SK-N-SH (cell line): ENCODE results near the gene CREB5. TPM values are rescaled to one million over a fixed set of nuclear protein-coding genes. Genes with fewer than 3 reads are reported as not detected.

Source experiments
- CTCF ChIA-PET: fragments of 300-600, 350-600 bp; formaldehyde crosslinking; extraction: SDS; loops from one replicate; lab custom pipeline; 2021; lab: Yijun Ruan, JAX
- POLR2A ChIA-PET: fragments of 350-600 bp; sonication (Branson Sonifier 250); formaldehyde crosslinking; extraction: SDS; loops from one replicate; lab custom pipeline; 2020; ENCODE audit warnings: antibody characterized with exemption, inconsistent platforms; lab: Yijun Ruan, JAX
- DNase-seq: peaks from one replicate; pipeline ENCODE4 v3.0.0; 2012
- H2AFZ ChIP-seq: fragments of 200-600 bp; sonication (generic); 2 replicates; pipeline ENCODE4 v1.8.1; 2016; ENCODE audit warnings: antibody characterized with exemption, mild to moderate bottlenecking, low read depth
- H3F3A ChIP-seq: fragments of 200-600 bp; sonication (generic); replicated peaks from 2 replicates; pipeline ENCODE3; 2016; ENCODE audit warnings: antibody characterized with exemption, mild to moderate bottlenecking; ENCODE audit not compliant: insufficient read depth
- H3K27ac ChIP-seq, 2 experiments: fragments of 200-500 bp in 1 of 2; fragments of 200-600 bp in 1 of 2; sonication (Bioruptor generic) in 1 of 2; sonication (generic), shearing (Covaris generic) in 1 of 2; 2 replicates each; pipeline versions ENCODE4 v1.5.1 to v1.6.1; 2014 to 2016; ENCODE audit warnings: low read depth in 2 of 2, inconsistent platforms in 1 of 2, low read length in 1 of 2, mild to moderate bottlenecking in 1 of 2, mixed read lengths in 1 of 2
- H3K27me3 ChIP-seq: fragments of 200-600 bp; sonication (generic), shearing (Covaris generic); 2 replicates; pipeline ENCODE4 v1.6.1; 2016; ENCODE audit warnings: mixed run types; ENCODE audit not compliant: insufficient read depth
- H3K36me3 ChIP-seq, 2 experiments: fragments of 200-500 bp in 1 of 2; fragments of 200-600 bp in 1 of 2; sonication (Bioruptor generic) in 1 of 2; sonication (generic) in 1 of 2; replicated peaks in 1 of 2; 2 replicates each; pipeline versions ENCODE3 to v1.5.1; 2014 to 2016; ENCODE audit warnings: low read length in 1 of 2, mild to moderate bottlenecking in 1 of 2; ENCODE audit not compliant: insufficient read depth in 2 of 2, control insufficient read depth in 1 of 2
- H3K4me1 ChIP-seq, 2 experiments: fragments of 200-500 bp in 1 of 2; fragments of 200-600 bp in 1 of 2; sonication (Bioruptor generic) in 1 of 2; sonication (generic), shearing (Covaris generic) in 1 of 2; 2 replicates each; pipeline versions ENCODE4 v1.5.1 to v1.6.1; 2014 to 2016; ENCODE audit warnings: low read depth in 1 of 2, low read length in 1 of 2, mixed run types in 1 of 2; ENCODE audit not compliant: insufficient read depth in 2 of 2, control insufficient read depth in 1 of 2
- H3K4me2 ChIP-seq: fragments of 200-600 bp; sonication (generic), shearing (Covaris generic); 2 replicates; pipeline ENCODE4 v1.6.1; 2017; ENCODE audit warnings: mixed run types
- H3K4me3 ChIP-seq, 2 experiments: fragments of 200-500 bp in 1 of 2; fragments of 200-600 bp in 1 of 2; sonication (Bioruptor generic) in 1 of 2; sonication (generic), shearing (Covaris generic) in 1 of 2; 2 replicates each; pipeline versions ENCODE4 v1.5.1 to v1.8.1; 2014 to 2016; ENCODE audit warnings: low read depth in 2 of 2, inconsistent platforms in 1 of 2, low read length in 1 of 2, mild to moderate bottlenecking in 1 of 2, mixed read lengths in 1 of 2, moderate library complexity in 1 of 2
- H3K79me2 ChIP-seq: fragments of 200-600 bp; sonication (generic); 2 replicates; pipeline ENCODE4 v1.8.1; 2017; ENCODE audit warnings: mild to moderate bottlenecking; ENCODE audit not compliant: insufficient read depth
- H3K9ac ChIP-seq: fragments of 200-600 bp; sonication (generic); 2 replicates; pipeline ENCODE4 v1.6.1; 2017; ENCODE audit warnings: mixed run types
- H3K9me2 ChIP-seq: fragments of 200-600 bp; sonication (generic); 2 replicates; pipeline ENCODE4 v1.6.1; 2017; ENCODE audit warnings: mixed run types
- H3K9me3 ChIP-seq: fragments of 200-600 bp; sonication (generic); 2 replicates; pipeline ENCODE4 v1.6.1; 2017; ENCODE audit warnings: mixed run types, mild to moderate bottlenecking, moderate library complexity
- H4K20me1 ChIP-seq: fragments of 200-600 bp; sonication (generic); 2 replicates; pipeline ENCODE4 v1.6.1; 2017; ENCODE audit warnings: mild to moderate bottlenecking, mixed run types; ENCODE audit not compliant: insufficient read depth
- CHD2 ChIP-seq: fragments of 150-350 bp; IDR thresholded peaks from 2 replicates; pipeline ENCODE4 v1.6.1; 2018; ENCODE audit warnings: low read length; ENCODE audit not compliant: partially characterized antibody
- EP300 ChIP-seq, 2 experiments: IDR thresholded peaks; 2 replicates each; pipeline versions ENCODE4 v1.4.0 to v1.6.1; 2012; ENCODE audit warnings: borderline replicate concordance in 1 of 2, low read depth in 1 of 2, low read length in 1 of 2
- FOXM1 ChIP-seq: IDR thresholded peaks from 2 replicates; pipeline ENCODE4 v1.4.0; 2012; ENCODE audit warnings: low read depth, mild to moderate bottlenecking
- GATA2 ChIP-seq: sonication (generic); formaldehyde crosslinking; IDR thresholded peaks from 2 replicates; pipeline ENCODE4 v1.5.0; 2020; ENCODE audit warnings: mild to moderate bottlenecking, missing genetic modification reagents
- JUND ChIP-seq: IDR thresholded peaks from 2 replicates; pipeline ENCODE4 v1.4.0; 2012
- MXI1 ChIP-seq: IDR thresholded peaks from 2 replicates; pipeline ENCODE4 v1.6.1; 2012; ENCODE audit warnings: mild to moderate bottlenecking, low read depth, low read length, improper control_type of control experiment
- RCOR1 ChIP-seq: fragments of 150-350 bp; IDR thresholded peaks from 2 replicates; pipeline ENCODE4 v1.6.1; 2017; ENCODE audit warnings: antibody characterized with exemption, low read length
- REST ChIP-seq: IDR thresholded peaks from 2 replicates; pipeline ENCODE4 v1.6.1; 2012; ENCODE audit warnings: mild to moderate bottlenecking, low read depth, low read length, moderate library complexity
- TEAD4 ChIP-seq: IDR thresholded peaks from 2 replicates; pipeline ENCODE4 v1.4.0; 2012; ENCODE audit warnings: mild to moderate bottlenecking, borderline replicate concordance; ENCODE audit not compliant: insufficient read depth
- USF2 ChIP-seq: fragments of 150-350 bp; IDR thresholded peaks from 2 replicates; pipeline ENCODE4 v1.6.1; 2017; ENCODE audit warnings: antibody characterized with exemption, low read length, low read depth, borderline replicate concordance
- YY1 ChIP-seq: IDR thresholded peaks from 2 replicates; pipeline ENCODE4 v1.4.0; 2012; ENCODE audit warnings: low read depth, mild to moderate bottlenecking
- WGBS: methylation state at CpG from one replicate; pipeline ENCODE4 v1.1.6; 2017; ENCODE audit warnings: low lambda C conversion rate; 5-methylcytosine and 5-hydroxymethylcytosine counted together
- polyA plus RNA-seq, 3 experiments: library from polyadenylated mRNA; depleted of rRNA; stranded (reverse); fragments of >200 nt; gene quantifications; 2 replicates each; pipeline ENCODE4 v1.2.3, GENCODE V29; 2012

Gene CREB5
- polyA plus RNA-seq, 1 of the 3 experiments (the other 2 are of a cell fraction), result 19.3 TPM

- TF ChIP-seq MXI1, result peak; percentile 59; the same call in 1 of the 2 replicates
- TF ChIP-seq EP300 (IDR thresholded peaks at IDR 0.05; ENCODE audit: borderline replicate concordance in 1 of 2, low read depth in 1 of 2, low read length in 1 of 2), result no peak
- TF ChIP-seq RCOR1, result peak; percentile 36; the same call in 1 of the 2 replicates
- TF ChIP-seq JUND, result no peak
- 0 out of 2 replicates have a peak, but pooled peaks have one; percentile 6 for TF ChIP-seq GATA2 (CRISPR knock-in tag)
- peak; percentile 20 for TF ChIP-seq CHD2
- peak; percentile 47 for DNase-seq
- Histone ChIP-seq H3K36me3 (no peaks in the 10 kb centered on the region), H3K9me2 (no peaks in the 10 kb centered on the region), H3F3A (no peaks in the 10 kb centered on the region), H2AFZ (no peak overlapping the region), H3K9me3 (no peaks in the 10 kb centered on the region), H3K4me3 (no peak overlapping the region), H3K27ac (peak overlapping the region in 1 of 2 experiments; percentile 30; a peak in 1 of 4 replicates), H3K27me3 (no peaks in the 10 kb centered on the region), H3K4me2 (no peak overlapping the region), H3K9ac (no peak overlapping the region), H4K20me1 (no peaks in the 10 kb centered on the region), H3K79me2 (no peaks in the 10 kb centered on the region), H3K4me1 (peaks cover 0 to 6% of the 10 kb centered on the region in 2 experiments; a peak in 1 of 4 replicates)
- POLR2A ChIA-PET, result no interaction called here
- CTCF ChIA-PET, result no interaction called here
- WGBS, result 87% methylated on average over 2 of the region's 2 CpGs
These were observed 306.2 kb downstream of the CREB5 start for GRCh38 chr7:28718545-28718944.

GRCh38 chr7:28722684-28723083, 310.4 kb downstream of the CREB5 start:
- Histone ChIP-seq H2AFZ (no peak overlapping the region), H3K27me3 (no peaks in the 10 kb centered on the region), H3K27ac (no peak overlapping the region), H4K20me1 (no peaks in the 10 kb centered on the region), H3K4me1 (peaks cover 0 to 11% of the 10 kb centered on the region in 2 experiments; a peak in 2 of 4 replicates), H3K9me3 (no peaks in the 10 kb centered on the region), H3K9ac (no peak overlapping the region), H3F3A (no peaks in the 10 kb centered on the region), H3K4me2 (no peak overlapping the region), H3K9me2 (no peaks in the 10 kb centered on the region), H3K36me3 (peaks cover 4 to 6% of the 10 kb centered on the region in 2 experiments), H3K4me3 (no peak overlapping the region), H3K79me2 (no peaks in the 10 kb centered on the region)
- WGBS, result 84% methylated on average over 4 of the region's 4 CpGs
- ChIA-PET CTCF (interaction anchor here (1.1 to 1.3 kb wide), 2 partner anchors 131 to 333 kb away, joined by 3 to 5 read pairs; no protein-coding TSS in a partner anchor), POLR2A (interaction anchor here (0.7 kb wide), 1 partner anchor 12 kb away, joined by 3 read pairs; no protein-coding TSS in a partner anchor)
- TF ChIP-seq GATA2 (CRISPR knock-in tag), result no peak
- TF ChIP-seq YY1, result no peak
- TF ChIP-seq USF2, result no peak
- no peak for TF ChIP-seq REST
- no peak for TF ChIP-seq TEAD4
- no peak for TF ChIP-seq FOXM1
- TF ChIP-seq MXI1, result no peak
- no peak for DNase-seq
